SK-N-SH treated with all-trans-retinoic acid at 6 μM for 48 hours (cell line): ENCODE data around the gene HAPLN2.

Source experiments
- ATAC-seq: fragments of 200-7000 bp; cut with Tn5 transposase; 3 replicates; pipeline ENCODE4 v1.9.1; 2020; ENCODE audit warnings: mild to moderate bottlenecking, moderate library complexity
- ARNTL ChIP-seq: fragments of 450-650 bp; formaldehyde crosslinking; IDR thresholded peaks from 2 replicates; pipeline ENCODE4 v1.5.0; 2020; ENCODE audit warnings: low read depth, mild to moderate bottlenecking, moderate library complexity, borderline replicate concordance
- BACH2 ChIP-seq: fragments of 250-450 bp; sonication (Bioruptor Pico); IDR thresholded peaks from 2 replicates; pipeline ENCODE4 v1.9.0; 2021; ENCODE audit warnings: mild to moderate bottlenecking, borderline replicate concordance
- CREB5 ChIP-seq: fragments of 250-450 bp; sonication (Bioruptor Pico); IDR thresholded peaks from 2 replicates; pipeline ENCODE4 v1.5.1; 2020; ENCODE audit warnings: low read depth, mild to moderate bottlenecking, moderate library complexity
- CSDC2 ChIP-seq: fragments of 250-450 bp; sonication (Bioruptor Pico); IDR thresholded peaks from 2 replicates; pipeline ENCODE4 v1.5.0; 2020; ENCODE audit warnings: mild to moderate bottlenecking, moderate library complexity
- CSRNP3 ChIP-seq: fragments of 250-450 bp; sonication (Bioruptor Pico); IDR thresholded peaks from 2 replicates; pipeline ENCODE4 v1.5.1; 2021; ENCODE audit warnings: mild to moderate bottlenecking, moderate library complexity
- ESRRG ChIP-seq: fragments of 250-450 bp; sonication (Bioruptor Pico); IDR thresholded peaks from 2 replicates; pipeline ENCODE4 v1.6.1; 2021; ENCODE audit warnings: mild to moderate bottlenecking
- GLIS3 ChIP-seq: fragments of 250-450 bp; sonication (Bioruptor Pico); IDR thresholded peaks from 2 replicates; pipeline ENCODE4 v1.5.0; 2020; ENCODE audit warnings: mild to moderate bottlenecking, moderate library complexity
- ISL1 ChIP-seq: fragments of 250-450 bp; sonication (Bioruptor Pico); IDR thresholded peaks from 2 replicates; pipeline ENCODE4 v2.1.2; 2022; ENCODE audit warnings: mild to moderate bottlenecking, moderate library complexity
- OSR1 ChIP-seq: fragments of 250-450 bp; sonication (Bioruptor Pico); IDR thresholded peaks from 2 replicates; pipeline ENCODE4 v1.8.0; 2022; ENCODE audit warnings: moderate library complexity, mild to moderate bottlenecking, inconsistent platforms
- PATZ1 ChIP-seq: fragments of 250-450 bp; sonication (Bioruptor Pico); IDR thresholded peaks from 2 replicates; pipeline ENCODE4 v1.8.0; 2020; ENCODE audit warnings: mild to moderate bottlenecking, moderate library complexity, borderline replicate concordance
- POU6F1 ChIP-seq: fragments of 250-450 bp; sonication (Bioruptor Pico); IDR thresholded peaks from 2 replicates; pipeline ENCODE4 v1.8.0; 2021; ENCODE audit warnings: low read depth, mild to moderate bottlenecking, moderate library complexity, borderline replicate concordance
- PPARA ChIP-seq: fragments of 250-450 bp; sonication (Bioruptor Pico); IDR thresholded peaks from 2 replicates; pipeline ENCODE4 v1.5.0; 2020; ENCODE audit warnings: mild to moderate bottlenecking, borderline replicate concordance
- SNAI2 ChIP-seq: fragments of 250-450 bp; sonication (Bioruptor Pico); IDR thresholded peaks from 2 replicates; pipeline ENCODE4 v1.5.0; 2020; ENCODE audit warnings: mild to moderate bottlenecking, moderate library complexity
- TCF4 ChIP-seq: fragments of 250-450 bp; sonication (Bioruptor Pico); IDR thresholded peaks from 2 replicates; pipeline ENCODE4 v1.8.0; 2021; ENCODE audit warnings: mild to moderate bottlenecking, moderate library complexity, borderline replicate concordance
- TOX ChIP-seq: fragments of 250-450 bp; sonication (Bioruptor Pico); IDR thresholded peaks from 2 replicates; pipeline ENCODE4 v1.8.0; 2021; ENCODE audit warnings: mild to moderate bottlenecking, moderate library complexity, borderline replicate concordance
- ZFP3 ChIP-seq: fragments of 250-450 bp; sonication (Bioruptor Pico); IDR thresholded peaks from 2 replicates; pipeline ENCODE4 v1.5.0; 2020; ENCODE audit warnings: mild to moderate bottlenecking, moderate library complexity
- ZFP30 ChIP-seq: fragments of 450-650 bp; formaldehyde crosslinking; IDR thresholded peaks from 2 replicates; pipeline ENCODE4 v1.5.0; 2022; ENCODE audit warnings: mild to moderate bottlenecking, moderate library complexity
- ZNF565 ChIP-seq: fragments of 450-650 bp; formaldehyde crosslinking; conservative IDR thresholded peaks from 2 replicates; pipeline ENCODE4 v1.5.0; 2020; ENCODE audit warnings: low read depth, mild to moderate bottlenecking, moderate library complexity
- ZNF70 ChIP-seq: fragments of 450-650 bp; formaldehyde crosslinking; IDR thresholded peaks from 2 replicates; pipeline ENCODE4 v1.5.0; 2020; ENCODE audit warnings: mild to moderate bottlenecking, moderate library complexity
- ZNF8 ChIP-seq: fragments of 450-650 bp; formaldehyde crosslinking; IDR thresholded peaks from 2 replicates; pipeline ENCODE4 v1.5.0; 2020; ENCODE audit warnings: mild to moderate bottlenecking, moderate library complexity

HAPLN2 gene

GRCh38 chr1:156667968-156668709 lies 48.9 kb downstream of the HAPLN2 start:
- peak; percentile 8; the same call in 2 of the 3 replicates for ATAC-seq

GRCh38 chr1:156668801-156669637 lies 49.8 kb downstream of the HAPLN2 start:
- ATAC-seq, result peak; percentile 8; the same call in 2 of the 3 replicates
- TF ChIP-seq SNAI2 (CRISPR knock-in tag), result no peak
- TF ChIP-seq ARNTL (CRISPR knock-in tag), result no peak
- TF ChIP-seq ESRRG (CRISPR knock-in tag), result no peak
- TF ChIP-seq ISL1, result no peak
- no peak for TF ChIP-seq PATZ1 (CRISPR knock-in tag)
- no peak for TF ChIP-seq TOX (CRISPR knock-in tag)
- TF ChIP-seq OSR1, result no peak
- no peak for TF ChIP-seq ZFP30 (CRISPR knock-in tag)
- TF ChIP-seq CSDC2 (CRISPR knock-in tag), result no peak
- no peak for TF ChIP-seq PPARA (CRISPR knock-in tag)
- no peak for TF ChIP-seq GLIS3 (CRISPR knock-in tag)
- TF ChIP-seq ZNF8 (CRISPR knock-in tag), result no peak
- TF ChIP-seq ZNF565 (CRISPR knock-in tag), result no peak
- no peak for TF ChIP-seq CSRNP3
- TF ChIP-seq ZFP3 (CRISPR knock-in tag), result no peak
- TF ChIP-seq POU6F1 (CRISPR knock-in tag), result no peak
- no peak for TF ChIP-seq BACH2 (CRISPR knock-in tag)
- no peak for TF ChIP-seq TCF4

More at GRCh38 chr1:156667968-156668709, 48.9 kb downstream of the HAPLN2 start:
- TF ChIP-seq ZNF70 (CRISPR knock-in tag), result no peak
- no peak for TF ChIP-seq TCF4
- no peak for TF ChIP-seq ZFP3 (CRISPR knock-in tag)
- TF ChIP-seq, all 23 proteins: peak for 0

- no peak for ATAC-seq
Observed at GRCh38 chr1:156669794-156670193, 50.6 kb downstream of the HAPLN2 start.

More at GRCh38 chr1:156669794-156670193, 50.6 kb downstream of the HAPLN2 start:
- no peak for TF ChIP-seq PPARA (CRISPR knock-in tag)
- TF ChIP-seq CSRNP3, result no peak
- TF ChIP-seq CSDC2 (CRISPR knock-in tag), result no peak
- TF ChIP-seq ARNTL (CRISPR knock-in tag), result no peak
- TF ChIP-seq ZFP3 (CRISPR knock-in tag), result no peak
- TF ChIP-seq POU6F1 (CRISPR knock-in tag), result no peak
- no peak for TF ChIP-seq CREB5 (CRISPR knock-in tag)
- TF ChIP-seq ESRRG (CRISPR knock-in tag), result no peak
